DOHH2 (cell line): ENCODE data around the gene MUC2.

Experiments
- CTCF ChIP-seq: fragments of 200-600 bp; sonication (generic); IDR thresholded peaks from one replicate; pipeline ENCODE4 v1.5.1; 2014; ENCODE audit warnings: antibody characterized with exemption, mild to moderate bottlenecking, low read depth, low read length; ENCODE audit not compliant: poor library complexity, severe bottlenecking
- EZH2phosphoT487 ChIP-seq: fragments of 200-600 bp; sonication (generic); IDR thresholded peaks from 2 replicates; pipeline ENCODE4 v1.6.1; 2017; ENCODE audit warnings: borderline replicate concordance, mild to moderate bottlenecking, antibody characterized with exemption, low read length, moderate library complexity, mixed read lengths

- no peak for TF ChIP-seq CTCF
- TF ChIP-seq EZH2phosphoT487 = no peak
Measured at GRCh38 chr11:1035577-1036283, 38.9 kb upstream of the MUC2 start.
